SK-N-SH (cell line): ENCODE data around the gene FHIP2A.

Source experiments
- EP300 ChIP-seq, 2 experiments: IDR thresholded peaks; 2 replicates each; pipeline versions ENCODE4 v1.4.0 to v1.6.1; 2012; ENCODE audit warnings: borderline replicate concordance in 1 of 2, low read depth in 1 of 2, low read length in 1 of 2
- FOXJ3 ChIP-seq: sonication (generic); formaldehyde crosslinking; IDR thresholded peaks from 2 replicates; pipeline ENCODE4 v1.5.1; 2020; ENCODE audit warnings: mild to moderate bottlenecking, missing genetic modification reagents
- FOXM1 ChIP-seq: IDR thresholded peaks from 2 replicates; pipeline ENCODE4 v1.4.0; 2012; ENCODE audit warnings: low read depth, mild to moderate bottlenecking
- GABPA ChIP-seq: IDR thresholded peaks from 2 replicates; pipeline ENCODE4 v1.4.0; 2012; ENCODE audit warnings: low read depth, mild to moderate bottlenecking
- POLR2AphosphoS5 ChIP-seq: IDR thresholded peaks from 2 replicates; pipeline ENCODE4 v1.6.1; 2012; ENCODE audit warnings: low read depth, low read length
- RAD21 ChIP-seq: IDR thresholded peaks from 2 replicates; pipeline ENCODE4 v1.6.1; 2012; ENCODE audit warnings: mild to moderate bottlenecking, low read length
- RCOR1 ChIP-seq: fragments of 150-350 bp; IDR thresholded peaks from 2 replicates; pipeline ENCODE4 v1.6.1; 2017; ENCODE audit warnings: antibody characterized with exemption, low read length
- SIN3A ChIP-seq: IDR thresholded peaks from 2 replicates; pipeline ENCODE4 v1.6.1; 2012; ENCODE audit warnings: low read depth, mild to moderate bottlenecking, low read length, moderate library complexity, borderline replicate concordance
- SMC3 ChIP-seq: IDR thresholded peaks from 2 replicates; pipeline ENCODE4 v1.6.1; 2012; ENCODE audit warnings: low read depth, low read length, improper control_type of control experiment
- TF ChIP-seq, protein P1 (sequence below): fragments of 200-600 bp; sonication (generic); IDR thresholded peaks from 2 replicates; pipeline ENCODE4 v1.6.1; 2017; ENCODE audit warnings: antibody characterized with exemption, mild to moderate bottlenecking, moderate library complexity
- TF ChIP-seq, protein P2 (sequence below): IDR thresholded peaks from 2 replicates; pipeline ENCODE4 v1.4.0; 2012; ENCODE audit warnings: low read depth, borderline replicate concordance
- TF ChIP-seq, protein P3 (sequence below): IDR thresholded peaks from 2 replicates; pipeline ENCODE4 v1.6.1; 2012; ENCODE audit warnings: mild to moderate bottlenecking, low read depth, low read length, moderate library complexity
- TF ChIP-seq, protein P4 (sequence below): fragments of 150-350 bp; IDR thresholded peaks from 2 replicates; pipeline ENCODE4 v1.6.1; 2016; ENCODE audit warnings: mild to moderate bottlenecking, low read depth, low read length

DNA sequence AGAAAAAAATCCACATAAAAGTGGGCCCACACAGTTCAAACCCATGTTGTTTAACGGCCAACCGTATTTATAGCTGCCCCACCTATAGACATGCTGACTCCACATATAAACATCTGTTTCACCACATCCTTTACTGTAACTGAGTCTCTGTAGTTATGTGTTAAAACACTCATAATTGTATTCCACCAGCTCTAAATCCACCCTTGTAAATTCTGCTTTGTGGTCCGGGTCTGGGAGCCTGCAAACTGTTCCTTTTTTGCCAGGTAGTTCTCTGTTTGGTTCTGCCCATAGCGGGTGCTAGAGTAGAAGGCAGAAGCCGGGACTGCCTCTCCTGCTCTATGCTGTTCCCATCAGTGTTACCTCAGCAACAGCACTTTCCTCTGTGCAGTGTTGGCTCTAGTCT is 20.2 kb upstream of the FHIP2A start:
- TF ChIP-seq POLR2AphosphoS5 (no peak), SMC3 (no peak), EP300 (IDR thresholded peaks at IDR 0.05; ENCODE audit: borderline replicate concordance in 1 of 2, low read depth in 1 of 2, low read length in 1 of 2) (no peak), FOXJ3 (CRISPR knock-in tag) (no peak), FOXM1 (no peak), RCOR1 (no peak), GABPA (no peak), RAD21 (no peak), SIN3A (no peak)
- TF ChIP-seq, protein P1, sequence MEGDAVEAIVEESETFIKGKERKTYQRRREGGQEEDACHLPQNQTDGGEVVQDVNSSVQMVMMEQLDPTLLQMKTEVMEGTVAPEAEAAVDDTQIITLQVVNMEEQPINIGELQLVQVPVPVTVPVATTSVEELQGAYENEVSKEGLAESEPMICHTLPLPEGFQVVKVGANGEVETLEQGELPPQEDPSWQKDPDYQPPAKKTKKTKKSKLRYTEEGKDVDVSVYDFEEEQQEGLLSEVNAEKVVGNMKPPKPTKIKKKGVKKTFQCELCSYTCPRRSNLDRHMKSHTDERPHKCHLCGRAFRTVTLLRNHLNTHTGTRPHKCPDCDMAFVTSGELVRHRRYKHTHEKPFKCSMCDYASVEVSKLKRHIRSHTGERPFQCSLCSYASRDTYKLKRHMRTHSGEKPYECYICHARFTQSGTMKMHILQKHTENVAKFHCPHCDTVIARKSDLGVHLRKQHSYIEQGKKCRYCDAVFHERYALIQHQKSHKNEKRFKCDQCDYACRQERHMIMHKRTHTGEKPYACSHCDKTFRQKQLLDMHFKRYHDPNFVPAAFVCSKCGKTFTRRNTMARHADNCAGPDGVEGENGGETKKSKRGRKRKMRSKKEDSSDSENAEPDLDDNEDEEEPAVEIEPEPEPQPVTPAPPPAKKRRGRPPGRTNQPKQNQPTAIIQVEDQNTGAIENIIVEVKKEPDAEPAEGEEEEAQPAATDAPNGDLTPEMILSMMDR = no peak
- TF ChIP-seq, protein P2, sequence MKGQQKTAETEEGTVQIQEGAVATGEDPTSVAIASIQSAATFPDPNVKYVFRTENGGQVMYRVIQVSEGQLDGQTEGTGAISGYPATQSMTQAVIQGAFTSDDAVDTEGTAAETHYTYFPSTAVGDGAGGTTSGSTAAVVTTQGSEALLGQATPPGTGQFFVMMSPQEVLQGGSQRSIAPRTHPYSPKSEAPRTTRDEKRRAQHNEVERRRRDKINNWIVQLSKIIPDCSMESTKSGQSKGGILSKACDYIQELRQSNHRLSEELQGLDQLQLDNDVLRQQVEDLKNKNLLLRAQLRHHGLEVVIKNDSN = no peak
- TF ChIP-seq, protein P3, sequence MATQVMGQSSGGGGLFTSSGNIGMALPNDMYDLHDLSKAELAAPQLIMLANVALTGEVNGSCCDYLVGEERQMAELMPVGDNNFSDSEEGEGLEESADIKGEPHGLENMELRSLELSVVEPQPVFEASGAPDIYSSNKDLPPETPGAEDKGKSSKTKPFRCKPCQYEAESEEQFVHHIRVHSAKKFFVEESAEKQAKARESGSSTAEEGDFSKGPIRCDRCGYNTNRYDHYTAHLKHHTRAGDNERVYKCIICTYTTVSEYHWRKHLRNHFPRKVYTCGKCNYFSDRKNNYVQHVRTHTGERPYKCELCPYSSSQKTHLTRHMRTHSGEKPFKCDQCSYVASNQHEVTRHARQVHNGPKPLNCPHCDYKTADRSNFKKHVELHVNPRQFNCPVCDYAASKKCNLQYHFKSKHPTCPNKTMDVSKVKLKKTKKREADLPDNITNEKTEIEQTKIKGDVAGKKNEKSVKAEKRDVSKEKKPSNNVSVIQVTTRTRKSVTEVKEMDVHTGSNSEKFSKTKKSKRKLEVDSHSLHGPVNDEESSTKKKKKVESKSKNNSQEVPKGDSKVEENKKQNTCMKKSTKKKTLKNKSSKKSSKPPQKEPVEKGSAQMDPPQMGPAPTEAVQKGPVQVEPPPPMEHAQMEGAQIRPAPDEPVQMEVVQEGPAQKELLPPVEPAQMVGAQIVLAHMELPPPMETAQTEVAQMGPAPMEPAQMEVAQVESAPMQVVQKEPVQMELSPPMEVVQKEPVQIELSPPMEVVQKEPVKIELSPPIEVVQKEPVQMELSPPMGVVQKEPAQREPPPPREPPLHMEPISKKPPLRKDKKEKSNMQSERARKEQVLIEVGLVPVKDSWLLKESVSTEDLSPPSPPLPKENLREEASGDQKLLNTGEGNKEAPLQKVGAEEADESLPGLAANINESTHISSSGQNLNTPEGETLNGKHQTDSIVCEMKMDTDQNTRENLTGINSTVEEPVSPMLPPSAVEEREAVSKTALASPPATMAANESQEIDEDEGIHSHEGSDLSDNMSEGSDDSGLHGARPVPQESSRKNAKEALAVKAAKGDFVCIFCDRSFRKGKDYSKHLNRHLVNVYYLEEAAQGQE = no peak
- TF ChIP-seq, protein P4, sequence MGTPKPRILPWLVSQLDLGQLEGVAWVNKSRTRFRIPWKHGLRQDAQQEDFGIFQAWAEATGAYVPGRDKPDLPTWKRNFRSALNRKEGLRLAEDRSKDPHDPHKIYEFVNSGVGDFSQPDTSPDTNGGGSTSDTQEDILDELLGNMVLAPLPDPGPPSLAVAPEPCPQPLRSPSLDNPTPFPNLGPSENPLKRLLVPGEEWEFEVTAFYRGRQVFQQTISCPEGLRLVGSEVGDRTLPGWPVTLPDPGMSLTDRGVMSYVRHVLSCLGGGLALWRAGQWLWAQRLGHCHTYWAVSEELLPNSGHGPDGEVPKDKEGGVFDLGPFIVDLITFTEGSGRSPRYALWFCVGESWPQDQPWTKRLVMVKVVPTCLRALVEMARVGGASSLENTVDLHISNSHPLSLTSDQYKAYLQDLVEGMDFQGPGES = no peak
